GM18508 (cell line): ENCODE data around the gene CDKN2A.
"Not testable (repeated sequence)": the region's sequence is repeated elsewhere in the genome, so short reads cannot be mapped to it uniquely, and the experiment has no call there.

Experiments used
- ATAC-seq: cut with Tn5 transposase; IDR thresholded peaks from one replicate; pipeline ENCODE4 v1.9.1; 2021; ENCODE audit warnings: moderate number of reproducible peaks; ENCODE audit not compliant: insufficient read depth, unreplicated experiment

Gene CDKN2A

GRCh38 chr9:21959268-21959667 is 34.9 kb downstream of the CDKN2A start:
- not testable (repeated sequence) for ATAC-seq

- ATAC-seq: no peak
Observed at GRCh38 chr9:21958833-21959232, 35.4 kb downstream of the CDKN2A start.

- ATAC-seq: no peak
Observed at GRCh38 chr9:21945606-21946005, 48.6 kb downstream of the CDKN2A start.

- no peak for ATAC-seq
Observed at GRCh38 chr9:21943464-21943863, 50.7 kb downstream of the CDKN2A start.

- no peak for ATAC-seq
Observed at GRCh38 chr9:21941337-21941995, 52.7 kb downstream of the CDKN2A start.

- no peak for ATAC-seq
Observed at GRCh38 chr9:21936161-21936560, 58.0 kb downstream of the CDKN2A start.

DNA sequence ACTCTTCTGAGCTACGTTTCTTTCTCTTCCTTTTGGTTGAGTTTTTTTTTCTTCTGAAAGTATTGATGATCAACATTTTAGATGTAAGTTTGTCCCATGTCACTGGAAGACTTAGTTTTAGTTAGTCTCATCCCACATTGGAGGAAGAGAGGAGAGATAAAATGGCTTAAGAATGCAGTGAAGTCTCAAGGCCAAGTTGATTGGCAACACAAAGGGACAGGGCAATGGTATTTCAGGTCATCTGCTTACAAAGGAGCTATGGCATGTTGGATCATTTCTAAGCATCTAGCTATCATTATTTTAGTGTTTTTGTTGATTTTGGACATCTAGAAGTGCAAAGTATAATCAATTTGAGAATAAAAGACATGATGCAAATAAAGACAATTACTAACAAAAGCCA is 58.6 kb downstream of the CDKN2A start:
- ATAC-seq: no peak

DNA sequence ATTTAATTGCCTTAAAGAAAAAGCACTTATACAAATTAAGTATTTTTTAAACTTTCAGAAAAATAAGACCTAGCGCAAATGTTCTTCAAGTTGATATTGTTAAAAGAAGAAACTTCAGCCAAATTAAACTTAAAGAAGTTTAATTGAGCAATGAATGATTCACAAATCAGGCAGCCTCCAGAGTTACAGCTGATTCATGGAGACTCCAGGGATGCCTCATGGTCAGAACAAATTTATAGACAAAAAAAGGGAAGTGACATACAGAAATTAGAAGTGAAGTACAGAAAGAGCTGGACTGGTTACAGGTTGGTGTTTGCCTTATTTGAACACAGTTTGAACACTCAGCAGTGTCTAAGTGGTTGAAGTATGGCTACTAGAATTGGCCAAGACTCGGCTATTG is 60.3 kb downstream of the CDKN2A start:
- no peak for ATAC-seq

- no peak for ATAC-seq
Observed at GRCh38 chr9:21933281-21933680, 60.9 kb downstream of the CDKN2A start.

DNA sequence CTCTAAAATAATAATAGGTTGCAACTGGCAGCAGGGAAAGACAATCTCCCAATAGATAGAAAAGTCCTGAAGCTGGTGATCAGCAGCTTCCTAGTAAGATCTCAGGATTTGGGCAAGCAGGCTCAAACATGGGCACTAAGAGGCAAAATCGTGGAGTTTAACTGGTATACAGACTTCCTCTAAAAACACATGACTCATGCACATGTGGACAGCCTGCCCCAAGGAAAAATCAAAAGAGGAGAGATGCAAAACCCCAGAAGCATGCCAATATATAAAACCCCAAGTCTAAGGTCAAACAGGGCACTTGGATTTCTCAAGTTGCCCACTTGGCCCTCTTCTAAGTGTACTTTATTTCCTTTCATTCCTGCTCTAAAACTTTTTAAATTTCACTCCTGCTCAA is 62.8 kb downstream of the CDKN2A start:
- no peak for ATAC-seq

DNA sequence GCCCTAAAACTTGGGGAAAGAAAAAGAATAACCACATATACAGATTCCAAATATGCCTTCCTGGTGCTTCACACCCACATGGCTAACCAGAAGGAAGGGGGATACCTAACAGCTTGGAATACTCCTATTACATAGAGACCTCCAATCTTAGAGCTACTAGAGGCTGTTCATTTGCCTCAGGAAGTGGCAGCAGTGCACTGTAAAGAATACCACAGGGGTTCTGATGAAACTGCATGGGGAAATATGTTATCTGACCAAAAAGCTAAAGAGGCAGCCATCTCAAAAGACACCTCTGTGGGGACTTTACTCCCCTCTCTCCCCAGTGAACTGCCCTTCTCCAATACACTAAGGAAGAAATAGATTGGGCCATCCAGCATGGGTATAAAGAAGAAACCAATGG is 66.4 kb downstream of the CDKN2A start:
- no peak for ATAC-seq

- no peak for ATAC-seq
Observed at GRCh38 chr9:21923694-21924093, 70.5 kb downstream of the CDKN2A start.

DNA sequence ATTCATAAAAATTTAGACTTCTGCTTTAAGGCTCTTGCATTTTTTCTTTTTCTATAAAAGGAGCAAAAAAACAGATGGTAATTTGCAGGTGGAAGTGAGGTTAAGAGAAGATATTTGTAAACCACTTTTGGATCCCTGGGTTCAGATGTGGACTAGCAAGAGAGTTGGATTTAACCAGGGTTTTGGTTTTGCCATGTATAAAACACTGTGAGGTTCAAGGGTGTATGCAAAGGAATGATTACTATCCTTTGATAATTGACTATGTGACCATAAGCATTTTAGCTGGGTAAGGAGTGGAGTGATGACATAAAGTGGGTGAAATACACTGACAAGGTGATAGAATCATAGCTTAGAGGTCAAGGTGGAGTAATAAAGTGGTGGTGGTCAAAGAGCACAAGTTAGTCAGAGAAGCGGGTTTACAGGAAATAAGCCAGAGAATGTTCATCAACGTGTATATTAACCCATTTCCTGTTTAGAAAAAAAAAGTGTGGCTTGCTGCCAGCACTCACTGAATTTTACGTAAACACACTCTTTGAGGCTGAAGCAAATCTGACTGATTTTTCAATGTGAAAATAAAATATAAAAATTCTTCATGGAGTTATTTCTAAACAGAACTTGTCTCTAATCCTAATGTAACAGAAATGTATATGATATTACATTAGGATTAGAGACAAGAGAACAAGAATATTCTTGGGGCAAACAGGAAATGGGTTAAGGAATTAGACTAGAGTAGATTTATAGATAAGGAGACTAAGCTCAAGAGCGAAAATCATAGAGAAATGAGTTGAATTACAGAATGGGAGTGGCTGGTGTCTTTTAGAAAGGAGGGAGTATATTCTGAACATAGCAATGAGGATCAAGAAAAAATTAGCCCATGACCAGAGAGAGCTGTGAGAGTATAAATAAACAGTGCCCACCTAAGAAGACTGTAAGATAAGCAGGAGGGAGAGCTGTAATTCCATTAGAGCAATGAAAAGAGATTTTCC is 74.5 kb downstream of the CDKN2A start:
- no peak for ATAC-seq
